Hematopoietic multipotent progenitor cell treated with erythropoietin and hydrocortisone succinate and interleukin-3 and kit ligand, for 17 days (in vitro differentiated cells): ENCODE measurements around the gene APOBR.
"Not testable (repeated sequence)": the region's sequence is repeated elsewhere in the genome, so short reads cannot be mapped to it uniquely, and the experiment has no call there.

Experiments used
- DNase-seq: peaks from one replicate; pipeline ENCODE4 v3.0.0-alpha.2; 2015; ENCODE audit warnings: low spot score

Gene APOBR

GRCh38 chr16:28499854-28500253, 5.4 kb downstream of the APOBR start:
- no peak for DNase-seq

GRCh38 chr16:28500476-28501180, 6.2 kb downstream of the APOBR start:
- DNase-seq: not testable (repeated sequence)

DNA sequence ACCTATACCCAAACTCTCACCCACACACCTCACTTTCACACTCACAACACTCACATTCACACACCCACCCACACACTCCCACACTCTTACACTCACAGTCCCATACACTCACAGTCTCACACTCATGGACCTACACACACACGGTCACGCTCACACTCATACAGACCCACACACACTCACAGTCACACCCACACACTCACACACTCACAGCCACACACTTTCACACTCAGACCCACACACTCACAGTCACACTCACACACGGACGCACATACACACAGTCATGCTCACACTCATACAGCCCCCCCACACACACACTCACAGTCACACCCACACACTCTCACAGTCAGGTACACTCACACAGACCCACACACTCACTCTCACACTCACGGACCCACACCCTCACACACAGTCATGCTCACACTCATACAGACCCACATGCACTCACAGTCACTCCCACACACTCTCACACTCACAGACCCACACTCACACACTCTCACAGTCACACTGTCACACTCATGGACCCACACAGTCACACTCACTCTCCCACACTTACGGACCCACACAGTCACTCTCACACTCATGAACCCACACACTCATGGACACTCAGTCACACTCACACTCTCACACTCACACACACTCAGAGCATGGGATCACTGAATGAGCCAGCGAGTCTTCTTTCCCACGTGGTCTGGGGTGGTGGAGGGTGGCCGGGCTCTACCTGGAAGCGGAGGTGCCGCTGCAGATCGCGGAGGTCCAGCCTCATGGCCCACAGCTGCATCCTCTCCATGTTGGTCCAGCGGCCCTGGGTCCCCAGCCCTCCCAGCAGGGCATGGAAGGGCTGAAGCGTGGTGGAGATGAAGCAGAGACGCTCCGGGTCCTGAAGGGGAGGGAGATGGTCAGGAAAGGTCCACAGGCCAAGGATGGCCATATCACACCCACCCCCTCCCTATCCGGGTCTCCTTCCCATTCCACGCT, 7.1 kb downstream of the APOBR start:
- DNase-seq: no peak

GRCh38 chr16:28502290-28502689, 7.8 kb downstream of the APOBR start:
- no peak for DNase-seq

DNA sequence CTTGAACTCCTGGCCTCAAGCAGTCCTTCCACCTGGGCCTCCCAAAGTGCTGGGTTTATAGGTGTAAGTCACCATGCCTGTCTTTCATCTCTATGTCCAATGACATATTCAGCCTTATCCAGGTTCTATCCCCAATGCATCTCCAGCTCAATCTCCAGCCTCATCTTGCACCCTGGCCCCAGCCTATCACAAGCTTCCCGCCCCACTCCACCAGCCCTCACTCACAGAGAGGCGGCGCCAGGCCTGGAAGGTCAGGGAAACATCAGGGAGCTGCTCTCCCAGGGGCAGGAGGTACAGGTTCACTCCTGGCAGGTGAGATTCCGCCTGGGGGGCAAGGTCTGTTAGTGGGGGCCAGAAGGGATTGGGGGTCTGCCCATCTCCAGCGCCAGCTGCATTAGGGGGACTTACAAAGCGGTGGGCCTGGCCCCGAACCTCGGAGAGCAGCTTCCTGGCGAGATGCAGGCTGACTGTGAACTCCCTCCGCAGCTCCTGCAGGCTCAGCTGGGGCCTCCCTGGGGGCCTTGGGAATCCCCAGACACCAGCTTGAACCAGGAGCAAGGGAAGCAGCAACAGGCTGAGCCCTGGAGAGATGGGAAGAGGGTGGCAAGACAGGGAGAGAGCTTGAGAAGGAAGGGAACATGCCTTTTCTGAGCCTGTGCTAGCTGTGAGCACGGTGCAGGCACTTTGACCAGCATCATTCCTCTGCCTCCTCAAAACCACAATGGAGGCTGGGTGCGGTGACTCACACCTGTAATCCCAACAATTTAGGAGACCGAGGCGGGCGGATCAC, 9.2 kb downstream of the APOBR start:
- no peak for DNase-seq

GRCh38 chr16:28504707-28505404, 10.4 kb downstream of the APOBR start:
- no peak for DNase-seq

GRCh38 chr16:28505489-28506137, 11.2 kb downstream of the APOBR start:
- DNase-seq: no peak

- DNase-seq: no peak
Observed at GRCh38 chr16:28511031-28511430, 16.6 kb downstream of the APOBR start.

DNA sequence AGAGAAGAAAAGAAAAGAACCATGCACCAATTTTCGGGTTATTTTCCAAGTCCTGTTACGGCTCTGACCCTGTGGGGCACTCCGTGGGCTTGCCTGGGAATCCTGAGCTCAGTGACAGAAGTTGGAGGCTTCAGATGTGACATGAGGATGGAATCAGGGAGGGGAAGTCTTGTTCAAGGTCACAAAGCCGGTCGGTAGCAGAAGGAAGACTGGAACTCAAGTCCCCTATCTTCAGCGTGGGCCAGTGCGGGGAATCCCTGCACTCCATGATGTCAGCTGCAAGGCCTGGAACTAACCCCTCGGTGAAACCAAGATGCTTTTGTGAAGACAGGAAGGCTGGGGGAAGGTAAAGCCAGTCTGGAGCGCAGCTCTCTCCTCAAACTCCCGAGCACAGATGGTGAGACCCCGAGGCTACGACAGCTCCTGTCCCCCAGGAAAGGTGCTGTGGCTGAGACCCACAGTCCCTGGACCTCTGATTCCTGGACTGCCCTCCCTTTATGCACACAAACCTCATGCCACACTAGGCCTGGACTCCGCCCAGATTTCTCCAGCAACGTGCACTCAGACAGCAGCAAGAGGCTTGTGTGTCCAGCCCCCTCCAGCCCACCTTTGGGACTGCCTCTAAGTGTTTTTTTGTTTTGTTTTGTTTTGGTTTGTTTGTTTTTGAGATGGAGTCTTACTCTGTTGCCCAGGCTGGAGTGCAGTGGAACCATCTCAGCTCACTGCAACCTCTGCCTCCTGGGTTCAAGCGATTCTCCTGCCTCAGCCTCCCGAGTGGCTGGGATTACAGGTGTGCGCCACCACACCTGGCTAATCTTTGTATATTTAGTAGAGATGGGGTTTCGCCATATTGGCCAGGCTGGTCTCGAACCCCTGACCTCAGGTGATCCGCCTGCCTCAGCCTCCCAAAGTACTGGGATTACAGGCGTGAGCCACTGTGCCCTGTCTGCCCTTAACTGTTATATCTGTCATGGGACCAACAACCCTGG, 17.7 kb downstream of the APOBR start:
- DNase-seq: no peak

DNA sequence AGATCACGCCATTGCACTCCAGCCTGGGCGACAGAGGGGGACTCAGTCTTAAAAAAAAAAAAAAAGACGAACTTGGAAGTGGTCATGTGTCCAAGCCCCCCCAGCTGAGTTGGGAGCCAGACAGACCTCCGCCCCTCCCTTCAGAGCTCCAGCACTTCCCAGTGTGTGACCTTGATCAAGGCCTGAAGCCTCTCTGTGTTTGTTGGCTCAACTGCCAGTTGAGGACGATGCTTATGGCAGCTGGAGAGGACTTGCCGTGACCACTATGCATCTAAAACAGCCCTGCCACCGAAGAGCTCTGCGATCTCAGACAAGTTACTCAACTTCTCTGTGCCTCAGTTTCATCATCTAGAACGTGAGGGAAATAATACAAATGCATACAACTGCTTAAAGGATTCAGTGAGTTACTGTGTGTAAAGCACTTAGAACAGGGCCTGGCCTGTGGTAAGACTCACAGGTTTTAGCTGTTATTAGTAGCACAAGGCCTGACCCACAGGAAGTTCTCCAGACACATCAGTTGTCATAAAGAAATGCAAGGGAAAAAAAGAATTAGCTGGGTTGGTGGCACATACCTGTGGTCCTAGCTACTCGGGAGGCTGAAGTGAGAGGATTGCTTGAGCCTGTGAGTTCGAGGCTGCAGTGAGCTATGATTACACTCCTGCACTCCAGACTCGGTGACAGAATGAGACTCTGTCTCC, 19.2 kb downstream of the APOBR start:
- DNase-seq: no peak

DNA sequence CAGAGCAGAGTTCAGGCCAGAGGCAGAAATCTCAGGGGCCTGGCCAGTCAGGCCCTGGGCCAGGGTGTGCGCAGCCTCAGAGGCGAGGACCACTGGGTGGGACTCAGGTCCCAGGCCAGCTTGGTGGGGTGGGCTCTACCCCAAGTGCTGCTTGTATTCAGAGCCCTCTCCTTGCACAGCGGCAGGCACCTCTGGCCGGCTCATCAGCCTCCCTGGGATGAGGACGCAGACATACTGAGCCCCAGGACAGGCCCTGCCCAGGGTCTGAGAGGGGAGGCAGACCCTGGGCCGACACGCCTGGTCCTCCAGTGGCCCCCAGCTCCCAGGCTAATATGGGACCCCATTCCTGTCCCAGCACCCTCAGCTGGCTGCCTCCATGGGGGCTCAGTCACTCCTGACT, 19.8 kb downstream of the APOBR start:
- DNase-seq: no peak

- no peak for DNase-seq
Observed at GRCh38 chr16:28520672-28521071, 26.2 kb downstream of the APOBR start.

DNA sequence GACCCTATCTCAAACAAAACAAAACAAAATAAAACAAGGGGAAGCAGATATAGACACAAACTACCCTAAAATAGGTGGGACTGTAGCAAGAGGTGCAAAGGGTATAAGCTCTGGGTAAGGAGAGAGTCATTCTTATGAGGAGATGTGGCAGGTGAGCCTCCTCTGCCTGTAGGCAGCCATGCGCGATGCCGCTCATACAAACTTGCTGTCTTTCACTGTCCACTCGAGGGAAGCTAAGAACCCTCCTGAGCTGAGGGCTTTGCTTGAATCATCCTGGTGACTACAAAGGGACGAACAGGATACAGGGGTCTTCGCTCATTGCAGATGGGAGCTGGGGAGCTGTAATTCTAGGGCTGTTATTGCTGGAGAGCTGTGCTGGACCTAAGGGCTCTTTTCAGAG, 27.0 kb downstream of the APOBR start:
- no peak for DNase-seq

DNA sequence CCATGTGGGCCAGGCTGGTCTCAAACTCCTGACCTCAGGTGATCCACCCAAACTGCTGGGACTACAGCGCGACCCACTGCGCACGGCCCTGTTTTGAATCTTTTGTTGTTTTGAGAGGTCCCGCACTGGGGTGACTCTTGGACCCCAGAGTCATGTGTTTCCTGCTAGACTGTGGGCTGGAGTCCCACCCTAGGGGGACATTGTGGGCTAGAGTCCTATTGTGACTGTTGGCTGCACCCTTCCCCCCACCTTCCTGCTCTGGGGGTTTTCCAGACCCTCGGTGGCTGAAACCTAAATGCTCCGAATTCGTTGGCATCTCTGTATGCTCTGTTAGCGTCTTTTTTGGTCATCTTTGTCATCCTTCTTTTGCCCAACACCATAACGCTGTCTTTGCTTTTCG, 28.3 kb downstream of the APOBR start:
- no peak for DNase-seq

DNA sequence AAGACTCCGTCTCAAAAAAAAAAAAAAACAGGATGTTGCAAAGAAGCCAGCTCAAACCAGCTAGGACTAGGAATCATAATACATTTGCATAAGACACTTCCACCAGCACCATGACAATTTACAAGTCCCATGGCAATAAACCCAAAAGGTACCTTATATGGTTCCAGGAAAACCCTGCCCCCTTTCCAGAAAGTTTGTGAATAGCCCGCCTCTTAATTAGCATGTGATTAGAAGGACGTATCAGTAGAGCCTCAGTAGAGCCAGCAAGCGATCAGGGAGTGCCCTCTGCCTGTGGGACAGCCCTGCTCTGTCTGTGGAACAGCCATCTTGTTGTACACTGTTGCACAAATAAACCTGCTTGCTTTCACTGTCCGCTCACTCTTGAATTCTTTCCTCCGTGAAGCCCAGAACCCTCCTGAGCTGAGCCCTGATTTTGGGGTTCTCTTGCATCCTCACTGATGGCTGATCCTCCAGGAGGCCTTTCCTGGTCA, 30.3 kb downstream of the APOBR start:
- DNase-seq: no peak

- no peak for DNase-seq
Observed at GRCh38 chr16:28526201-28527099, 32.0 kb downstream of the APOBR start.

GRCh38 chr16:28527100-28527785, 32.8 kb downstream of the APOBR start:
- DNase-seq: not testable (repeated sequence)

DNA sequence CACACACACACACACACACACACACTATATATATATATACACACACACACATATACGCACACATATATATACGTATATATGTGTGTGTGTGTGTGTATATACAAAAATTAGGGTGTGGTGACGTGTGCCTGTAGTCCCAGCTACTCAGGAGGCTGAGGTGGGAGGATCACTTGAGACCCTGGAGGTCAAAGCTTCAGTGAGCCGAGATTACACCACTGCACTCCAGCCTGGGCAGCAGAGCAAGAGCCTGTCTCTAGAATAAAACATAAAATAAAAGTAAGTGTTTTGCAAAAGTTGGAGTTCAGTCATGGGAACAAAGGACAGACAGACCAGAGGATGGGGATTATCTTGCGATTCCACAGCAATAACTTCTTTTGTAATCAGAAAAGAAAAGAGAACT, 33.5 kb downstream of the APOBR start:
- DNase-seq: no peak
